ENCODE results near the gene ATP8A2. TPM values are rescaled to one million over a fixed set of nuclear protein-coding genes. Genes with fewer than 3 reads are reported as not detected.

The ATP8A2 gene
- total and polyA plus RNA-seq, 2 of the 8 experiments (the other 6 are each of a cell fraction or from before 2014, with no cell fraction given), result 2.4 to 8.3 TPM

DNA sequence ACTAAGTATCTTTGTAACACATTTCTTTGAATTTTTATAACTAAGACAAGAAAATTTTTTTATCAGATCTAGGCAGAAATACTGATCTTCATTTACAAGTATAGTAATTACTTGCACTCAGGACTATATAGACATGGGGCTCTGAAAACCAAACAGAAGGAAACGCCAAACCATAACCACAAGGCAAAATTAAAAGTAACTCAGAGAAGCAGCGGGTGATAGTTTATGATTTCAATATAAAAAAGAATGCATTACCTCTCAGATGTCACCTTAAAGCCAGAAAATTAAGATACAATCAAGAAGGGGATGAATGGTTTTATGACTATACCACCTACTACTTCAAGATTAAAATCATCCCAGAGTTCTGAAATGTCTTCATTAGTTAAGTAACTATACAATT lies 673.4 kb downstream of the ATP8A2 start:
- H2BK15ac ChIP-seq (ENCODE audit: low read length), result no peak overlapping the region
- no peak overlapping the region for H3K18ac ChIP-seq (ENCODE audit: extremely low read depth, low read length)
- no peak overlapping the region for H3K23ac ChIP-seq (ENCODE audit: insufficient read length)
- FAIRE-seq, result no peak
- no peak overlapping the region for H3K27ac ChIP-seq (ENCODE audit: low read depth, low read length)
- no peak overlapping the region for H4K5ac ChIP-seq (ENCODE audit: insufficient read length, low read depth, low read length)
- POLR2A ChIA-PET (ENCODE audit: partially characterized antibody), result no interaction called here
- H3K4me3 ChIP-seq (ENCODE audit: extremely low read depth in 1 of 4, insufficient read depth in 2 of 4, low read depth in 3 of 4, low read length in 4 of 4), result no peak overlapping the region
- no peak overlapping the region for H3K56ac ChIP-seq (replicated peaks; ENCODE audit: insufficient read length, low read depth, low read length)
- TF ChIP-seq, protein P1, sequence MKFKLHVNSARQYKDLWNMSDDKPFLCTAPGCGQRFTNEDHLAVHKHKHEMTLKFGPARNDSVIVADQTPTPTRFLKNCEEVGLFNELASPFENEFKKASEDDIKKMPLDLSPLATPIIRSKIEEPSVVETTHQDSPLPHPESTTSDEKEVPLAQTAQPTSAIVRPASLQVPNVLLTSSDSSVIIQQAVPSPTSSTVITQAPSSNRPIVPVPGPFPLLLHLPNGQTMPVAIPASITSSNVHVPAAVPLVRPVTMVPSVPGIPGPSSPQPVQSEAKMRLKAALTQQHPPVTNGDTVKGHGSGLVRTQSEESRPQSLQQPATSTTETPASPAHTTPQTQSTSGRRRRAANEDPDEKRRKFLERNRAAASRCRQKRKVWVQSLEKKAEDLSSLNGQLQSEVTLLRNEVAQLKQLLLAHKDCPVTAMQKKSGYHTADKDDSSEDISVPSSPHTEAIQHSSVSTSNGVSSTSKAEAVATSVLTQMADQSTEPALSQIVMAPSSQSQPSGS (IDR thresholded peaks at IDR 0.05; ENCODE audit: low read length), result no peak
- TF ChIP-seq CREB1 (IDR thresholded peaks at IDR 0.05), result no peak
- no peak for TF ChIP-seq KDM1A (IDR thresholded peaks at IDR 0.05; ENCODE audit: borderline replicate concordance, low read length)
- TF ChIP-seq ATF3 (IDR thresholded peaks at IDR 0.05; ENCODE audit: insufficient read depth, low read depth, low read length), result no peak
- CTCF ChIA-PET (ENCODE audit: partially characterized antibody), result no interaction called here
- H3K23me2 ChIP-seq (ENCODE audit: low read depth, low read length), result peaks cover 6% of the 10 kb centered on the region; the same call in 1 of the 2 replicates
- peaks cover 2 to 9% (median 6%) of the 10 kb centered on the region in 4 experiments; a peak in 5 of 8 replicates for H3K36me3 ChIP-seq (ENCODE audit: control insufficient read depth in 2 of 4, insufficient read depth in 4 of 4, low read length in 3 of 4)
- H3K14ac ChIP-seq (ENCODE audit: insufficient read length), result no peak overlapping the region
- H2BK12ac ChIP-seq (ENCODE audit: low read depth, low read length), result no peak overlapping the region
- no peaks in the 10 kb centered on the region for H3K79me1 ChIP-seq (ENCODE audit: low read depth, low read length)
- peaks cover 0 to 2% (median 0%) of the 10 kb centered on the region in 4 experiments; a peak in 2 of 7 replicates for H3K4me1 ChIP-seq (replicated peaks in 1 of 4; ENCODE audit: control insufficient read depth in 3 of 4, insufficient read depth in 4 of 4, low read length in 3 of 4)
- DNase-seq (ENCODE audit: low read depth in 1 of 2, low spot score in 2 of 2), result no peak
- 82% methylated on average over 2 of the region's 2 CpGs; no CpG with 5 or more reads in 1 of the 2 experiments for WGBS, 2 experiments (ENCODE audit: extremely low coverage in 1 of 2, insufficient coverage in 1 of 2, insufficient read length in 1 of 2, insufficient replicate concordance in 2 of 2, low coverage in 1 of 2, low lambda C conversion rate in 2 of 2, missing lambda C conversion rate in 1 of 2)
- no peaks in the 10 kb centered on the region for H3K9me3 ChIP-seq (ENCODE audit: insufficient read depth in 2 of 2, low read depth in 1 of 2, low read length in 1 of 2)
- H2AFZ ChIP-seq (ENCODE audit: low read length), result no peak overlapping the region
- peaks cover under 1 to 19% (median 9%) of the 10 kb centered on the region in 4 experiments; a peak in 6 of 7 replicates for H3K27me3 ChIP-seq (replicated peaks in 1 of 4; ENCODE audit: control insufficient read depth in 3 of 4, extremely low read depth in 1 of 4, insufficient read depth in 3 of 4, low read length in 3 of 4)
- H3K4me2 ChIP-seq (ENCODE audit: insufficient read depth in 1 of 2, low read depth in 2 of 2, low read length in 2 of 2), result no peak overlapping the region
- H2AK5ac ChIP-seq (ENCODE audit: low read depth, low read length), result no peak overlapping the region
- H2BK20ac ChIP-seq (ENCODE audit: low read length), result no peak overlapping the region
- no peak overlapping the region for H4K8ac ChIP-seq (ENCODE audit: extremely low read depth, insufficient read depth, low read length)
- H2BK120ac ChIP-seq (replicated peaks; ENCODE audit: low read depth, low read length), result no peak overlapping the region
- H3K9ac ChIP-seq (replicated peaks in 1 of 4; ENCODE audit: extremely low read depth in 1 of 4, low read depth in 3 of 4, low read length in 3 of 4), result no peak overlapping the region
- no peak overlapping the region for H3K4ac ChIP-seq (replicated peaks; ENCODE audit: insufficient read length, low read depth, low read length)
- no peak overlapping the region for H2BK5ac ChIP-seq (ENCODE audit: low read depth, low read length)
- no peak overlapping the region for H4K91ac ChIP-seq (replicated peaks; ENCODE audit: insufficient read length, low read length)
- H3K79me2 ChIP-seq (ENCODE audit: control insufficient read depth in 1 of 2, insufficient read depth in 2 of 2, low read length in 2 of 2), result peaks cover 0 to 9% of the 10 kb centered on the region in 2 experiments; a peak in 1 of 4 replicates
- H4K20me1 ChIP-seq (replicated peaks in 1 of 2; ENCODE audit: control insufficient read depth in 1 of 2, insufficient read depth in 2 of 2, low read length in 2 of 2), result peaks cover 2 to 5% of the 10 kb centered on the region in 2 experiments

Measured in H1 (cell line).